22Rv1 (cell line): ENCODE measurements around the gene C4BPB.

Experiments
- H3K27ac ChIP-seq: fragments of 450-650 bp; 2 replicates; pipeline ENCODE4 v1.5.1; 2017
- CTCF ChIP-seq: fragments of 450-650 bp; IDR thresholded peaks from 2 replicates; pipeline ENCODE4 v1.5.1; 2017; ENCODE audit warnings: mild to moderate bottlenecking
- ZFX ChIP-seq: fragments of 450-650 bp; IDR thresholded peaks from 2 replicates; pipeline ENCODE4 v1.6.1; 2017; ENCODE audit warnings: antibody characterized with exemption, borderline replicate concordance

The C4BPB gene

GRCh38 chr1:207102146-207102545 is 13.5 kb downstream of the C4BPB start:
- no peak for TF ChIP-seq CTCF
- TF ChIP-seq ZFX: no peak
- no peak overlapping the region for H3K27ac ChIP-seq

- H3K27ac ChIP-seq: no peak overlapping the region
- TF ChIP-seq ZFX (no peak), CTCF (no peak)
These were observed 14.0 kb downstream of the C4BPB start for GRCh38 chr1:207102659-207103058.

- TF ChIP-seq ZFX: no peak
- no peak for TF ChIP-seq CTCF
- H3K27ac ChIP-seq: no peak within 1 kb of the TSS
These were observed 15.3 kb downstream of the C4BPB start, which contains the start of gene C4BPA for GRCh38 chr1:207103892-207104373. Gene C4BPA (plus strand): TSS chr1:207104233. CDS start chr1:207113026, 8,793 bp downstream.

- no peak for TF ChIP-seq ZFX
- no peak for TF ChIP-seq CTCF
- H3K27ac ChIP-seq: no peak overlapping the region
These were observed 20.3 kb downstream of the C4BPB start for GRCh38 chr1:207109004-207109403.

- TF ChIP-seq CTCF (no peak), ZFX (no peak)
- H3K27ac ChIP-seq: no peak overlapping the region
These were observed 24.1 kb downstream of the C4BPB start for GRCh38 chr1:207112616-207113296.

GRCh38 chr1:207115269-207115668 is 26.6 kb downstream of the C4BPB start:
- no peak for TF ChIP-seq ZFX
- no peak for TF ChIP-seq CTCF
- H3K27ac ChIP-seq: no peak overlapping the region

- H3K27ac ChIP-seq: no peak overlapping the region
- TF ChIP-seq CTCF (no peak), ZFX (no peak)
These were observed 35.7 kb downstream of the C4BPB start for GRCh38 chr1:207124389-207124788.
